ENCODE measurements around the gene CNTNAP2. TPM values are rescaled to one million over a fixed set of nuclear protein-coding genes. Genes with fewer than 3 reads are reported as not detected.

CNTNAP2 gene
- total and polyA plus RNA-seq, 3 donors from 2014 or later: 4.3 to 6.1 (median 4.4) TPM

GRCh38 chr7:146647445-146647844 lies 530.8 kb downstream of the CNTNAP2 start:
- Histone ChIP-seq H3K9me3 (no peaks in the 10 kb centered on the region), H3K4me3 (no peak overlapping the region), H3K36me3 (ENCODE audit: low read depth, missing control alignments) (no peaks in the 10 kb centered on the region), H3K27me3 (no peaks in the 10 kb centered on the region), H3K27ac (no peak overlapping the region), H3K4me1 (no peaks in the 10 kb centered on the region)
- WGBS, 2 donors: 49 to 58% methylated on average over 2 of the region's 2 CpGs
- intact Hi-C loops (cut with DNase I; ENCODE audit: low total_unique reads): no loop called here
- DNase-seq: no peak
- TF ChIP-seq, protein P1, sequence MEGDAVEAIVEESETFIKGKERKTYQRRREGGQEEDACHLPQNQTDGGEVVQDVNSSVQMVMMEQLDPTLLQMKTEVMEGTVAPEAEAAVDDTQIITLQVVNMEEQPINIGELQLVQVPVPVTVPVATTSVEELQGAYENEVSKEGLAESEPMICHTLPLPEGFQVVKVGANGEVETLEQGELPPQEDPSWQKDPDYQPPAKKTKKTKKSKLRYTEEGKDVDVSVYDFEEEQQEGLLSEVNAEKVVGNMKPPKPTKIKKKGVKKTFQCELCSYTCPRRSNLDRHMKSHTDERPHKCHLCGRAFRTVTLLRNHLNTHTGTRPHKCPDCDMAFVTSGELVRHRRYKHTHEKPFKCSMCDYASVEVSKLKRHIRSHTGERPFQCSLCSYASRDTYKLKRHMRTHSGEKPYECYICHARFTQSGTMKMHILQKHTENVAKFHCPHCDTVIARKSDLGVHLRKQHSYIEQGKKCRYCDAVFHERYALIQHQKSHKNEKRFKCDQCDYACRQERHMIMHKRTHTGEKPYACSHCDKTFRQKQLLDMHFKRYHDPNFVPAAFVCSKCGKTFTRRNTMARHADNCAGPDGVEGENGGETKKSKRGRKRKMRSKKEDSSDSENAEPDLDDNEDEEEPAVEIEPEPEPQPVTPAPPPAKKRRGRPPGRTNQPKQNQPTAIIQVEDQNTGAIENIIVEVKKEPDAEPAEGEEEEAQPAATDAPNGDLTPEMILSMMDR (IDR thresholded peaks at IDR 0.05): no peak
- no peak for TF ChIP-seq POLR2A (IDR thresholded peaks at IDR 0.05)

GRCh38 chr7:146652176-146652575 lies 535.6 kb downstream of the CNTNAP2 start:
- intact Hi-C loops (cut with DNase I; ENCODE audit: low total_unique reads): no loop called here
- H3K9me3 ChIP-seq: no peaks in the 10 kb centered on the region
- TF ChIP-seq, protein P1 (IDR thresholded peaks at IDR 0.05): no peak
- no peak for TF ChIP-seq POLR2A (IDR thresholded peaks at IDR 0.05)
- H3K36me3 ChIP-seq (ENCODE audit: low read depth, missing control alignments): no peaks in the 10 kb centered on the region
- H3K4me3 ChIP-seq: no peak overlapping the region
- no peaks in the 10 kb centered on the region for H3K4me1 ChIP-seq
- DNase-seq: no peak
- H3K27ac ChIP-seq: no peak overlapping the region
- no peaks in the 10 kb centered on the region for H3K27me3 ChIP-seq
- 50 to 55% methylated on average over 2 of the region's 2 CpGs for WGBS, 2 donors

DNA sequence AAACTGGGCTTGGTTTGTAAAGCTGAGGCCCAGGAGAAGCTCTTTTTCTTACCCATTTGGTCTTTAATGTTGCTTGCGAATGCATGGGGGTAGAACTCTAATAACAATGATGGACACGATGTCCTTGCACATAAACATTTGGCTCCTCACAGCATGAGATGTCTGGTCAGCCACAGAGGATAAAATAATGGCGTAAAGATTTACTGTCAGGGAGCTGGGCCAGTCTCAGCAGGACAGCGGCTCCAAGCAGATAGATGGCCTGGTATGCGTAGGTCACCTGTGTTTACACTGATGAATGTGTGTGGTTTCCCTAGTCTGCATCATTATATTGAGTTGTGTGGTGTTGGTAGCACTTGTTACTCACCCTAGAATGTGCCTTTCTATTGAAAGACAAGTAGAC lies 537.4 kb downstream of the CNTNAP2 start:
- no peaks in the 10 kb centered on the region for H3K27me3 ChIP-seq
- no peak for TF ChIP-seq POLR2A (IDR thresholded peaks at IDR 0.05)
- TF ChIP-seq, protein P1 (IDR thresholded peaks at IDR 0.05): no peak
- no peak overlapping the region for H3K4me3 ChIP-seq
- WGBS, 2 donors: 76 to 81% methylated on average over 5 of the region's 5 CpGs
- H3K27ac ChIP-seq: no peak overlapping the region
- no peak for DNase-seq
- no peaks in the 10 kb centered on the region for H3K9me3 ChIP-seq
- intact Hi-C loops (cut with DNase I; ENCODE audit: low total_unique reads): no loop called here
- H3K36me3 ChIP-seq (ENCODE audit: low read depth, missing control alignments): no peaks in the 10 kb centered on the region
- H3K4me1 ChIP-seq: no peaks in the 10 kb centered on the region

DNA sequence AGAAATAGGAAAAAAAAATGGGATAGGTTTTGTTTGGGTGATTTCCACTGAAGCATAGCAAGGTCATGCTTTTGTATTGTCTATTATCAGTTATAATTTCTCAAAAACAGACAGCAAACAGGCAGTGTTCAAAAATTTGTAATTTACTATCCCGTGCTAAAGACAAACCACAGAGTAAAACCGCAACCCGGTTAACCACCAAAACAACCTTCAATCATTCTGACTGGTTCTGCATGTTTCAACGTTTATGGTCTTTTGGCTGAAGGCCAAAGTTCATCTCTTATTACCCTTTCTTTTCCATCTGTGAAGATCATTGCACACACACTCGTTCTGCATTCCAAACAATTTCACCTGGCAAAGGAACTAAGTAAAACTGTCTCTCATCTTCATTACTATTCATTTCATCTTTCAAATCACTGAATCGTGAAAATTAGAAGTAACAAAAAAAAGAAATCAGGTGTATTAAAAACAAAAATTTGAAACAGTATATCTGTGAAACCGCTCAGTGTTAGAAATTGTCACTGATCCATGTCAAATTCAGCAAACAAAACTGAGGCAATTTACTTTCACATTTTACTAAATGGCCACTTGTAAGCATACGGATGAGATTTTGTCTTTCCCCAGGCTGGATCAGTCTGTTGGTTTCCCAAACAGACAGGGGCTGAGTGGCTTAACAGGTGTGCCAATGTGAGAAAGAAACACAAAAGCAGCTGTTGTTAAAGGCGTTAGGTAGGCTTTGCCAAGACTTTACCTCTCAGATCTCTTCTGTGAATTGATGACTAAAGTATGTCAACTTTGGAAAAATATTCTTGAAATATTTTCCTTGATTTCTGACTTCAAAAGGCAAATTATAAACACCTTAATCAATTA lies 539.6 kb downstream of the CNTNAP2 start:
- DNase-seq: no peak
- no peaks in the 10 kb centered on the region for H3K4me1 ChIP-seq
- H3K27ac ChIP-seq: no peak overlapping the region
- TF ChIP-seq, protein P1 (IDR thresholded peaks at IDR 0.05): no peak
- TF ChIP-seq POLR2A (IDR thresholded peaks at IDR 0.05): no peak
- H3K36me3 ChIP-seq (ENCODE audit: low read depth, missing control alignments): no peaks in the 10 kb centered on the region
- intact Hi-C loops (cut with DNase I; ENCODE audit: low total_unique reads): no loop called here
- H3K4me3 ChIP-seq: no peak overlapping the region
- no peaks in the 10 kb centered on the region for H3K27me3 ChIP-seq
- WGBS, 2 donors: 49 to 52% methylated on average over 9 of the region's 9 CpGs
- H3K9me3 ChIP-seq: no peaks in the 10 kb centered on the region

DNA sequence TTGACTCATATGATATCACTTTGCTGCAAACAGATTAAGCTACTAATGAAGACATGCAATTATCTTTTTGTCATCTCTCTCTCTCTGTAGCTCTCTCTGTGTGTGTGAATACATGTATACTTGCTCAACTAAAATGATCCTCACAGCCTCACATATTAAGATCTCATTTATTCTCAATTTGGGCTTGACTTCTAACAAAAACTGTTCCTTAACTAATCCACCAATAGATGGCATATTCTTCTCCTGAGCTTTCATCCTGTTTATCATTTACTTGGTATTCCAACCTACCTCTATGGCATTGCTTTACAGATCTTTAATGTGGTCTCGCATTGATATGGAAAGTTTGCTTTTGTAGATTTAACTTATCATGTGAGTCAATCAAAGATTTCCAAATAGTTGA lies 540.4 kb downstream of the CNTNAP2 start:
- Histone ChIP-seq H3K27me3 (no peaks in the 10 kb centered on the region), H3K4me3 (no peak overlapping the region), H3K36me3 (ENCODE audit: low read depth, missing control alignments) (no peaks in the 10 kb centered on the region), H3K27ac (no peak overlapping the region), H3K4me1 (no peaks in the 10 kb centered on the region), H3K9me3 (no peaks in the 10 kb centered on the region)
- DNase-seq: no peak
- whole genome bisulfite sequencing, 2 donors: 100% methylated on average over 1 of the region's 1 CpG
- no peak for TF ChIP-seq POLR2A (IDR thresholded peaks at IDR 0.05)
- TF ChIP-seq, protein P1 (IDR thresholded peaks at IDR 0.05): no peak
- intact Hi-C loops (cut with DNase I; ENCODE audit: low total_unique reads): no loop called here

Measured in testis (tissue), 3 donors.